GM18511 (cell line): Measurements from ENCODE around the gene ACE.
"Not testable (repeated sequence)": the region's sequence is repeated elsewhere in the genome, so short reads cannot be mapped to it uniquely, and the experiment has no call there.

Experiments used
- ATAC-seq: cut with Tn5 transposase; IDR thresholded peaks from one replicate; pipeline ENCODE4 v1.9.1; 2021; ENCODE audit warnings: mild to moderate bottlenecking, moderate library complexity; ENCODE audit not compliant: unreplicated experiment

Gene ACE

DNA sequence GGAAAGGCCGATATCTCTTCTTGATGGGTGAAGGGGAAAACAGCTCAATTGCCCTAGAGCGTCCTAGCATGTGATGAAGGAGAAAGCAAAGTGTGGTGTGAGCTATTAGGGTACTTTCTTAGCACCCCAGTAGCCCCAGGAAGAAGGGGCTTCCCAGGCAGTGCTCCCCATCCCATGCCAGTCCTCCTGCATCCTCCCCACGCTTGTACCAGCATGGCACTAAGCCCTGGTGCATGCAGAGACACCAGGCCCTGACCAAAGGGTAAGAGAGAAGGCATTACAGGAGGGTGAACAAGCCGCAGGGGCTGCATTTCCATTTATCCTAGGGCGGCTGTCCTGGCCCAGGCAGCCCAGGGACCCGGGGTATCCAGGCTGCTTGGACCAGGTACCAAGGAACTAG lies 33.8 kb upstream of the ACE start:
- no peak for ATAC-seq

DNA sequence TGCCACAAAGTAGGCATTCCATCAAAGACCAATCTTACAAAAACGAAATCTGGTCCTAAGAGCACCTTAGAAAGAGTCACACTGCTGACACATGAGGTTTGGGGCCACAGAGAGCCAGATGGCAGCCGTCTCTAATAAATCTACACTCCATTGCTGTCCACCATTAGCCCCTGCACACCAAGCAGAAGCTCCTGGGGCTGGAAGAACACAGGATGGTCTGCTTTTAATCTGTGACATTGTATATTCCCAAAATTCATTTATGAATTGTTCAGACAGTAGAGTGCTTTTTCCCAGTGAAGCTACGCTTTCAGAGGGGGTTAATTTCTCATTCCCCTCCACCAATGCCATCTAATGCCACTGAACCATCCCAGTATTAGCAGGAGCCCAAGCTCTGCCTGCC lies 32.4 kb upstream of the ACE start:
- ATAC-seq: no peak

DNA sequence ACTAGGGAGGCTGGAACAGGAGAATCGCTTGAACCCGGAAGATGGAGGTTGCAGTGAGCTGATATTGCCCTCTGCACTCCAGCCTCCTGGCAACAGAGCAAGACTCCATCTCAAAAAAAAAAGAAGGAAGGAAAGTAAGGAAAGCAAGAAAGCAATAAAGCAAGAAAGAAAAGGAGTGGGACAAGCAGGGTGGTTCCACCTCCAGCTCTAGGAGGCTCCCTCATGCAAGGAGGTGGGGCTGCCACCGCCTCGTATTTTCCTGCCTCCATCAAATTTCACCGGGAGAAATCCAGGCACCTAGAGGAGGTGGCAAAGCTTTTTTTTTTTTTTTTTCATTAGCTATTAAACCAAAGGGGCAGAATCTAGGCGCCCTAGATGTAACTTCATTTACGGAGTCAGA lies 31.8 kb upstream of the ACE start:
- ATAC-seq: no peak

DNA sequence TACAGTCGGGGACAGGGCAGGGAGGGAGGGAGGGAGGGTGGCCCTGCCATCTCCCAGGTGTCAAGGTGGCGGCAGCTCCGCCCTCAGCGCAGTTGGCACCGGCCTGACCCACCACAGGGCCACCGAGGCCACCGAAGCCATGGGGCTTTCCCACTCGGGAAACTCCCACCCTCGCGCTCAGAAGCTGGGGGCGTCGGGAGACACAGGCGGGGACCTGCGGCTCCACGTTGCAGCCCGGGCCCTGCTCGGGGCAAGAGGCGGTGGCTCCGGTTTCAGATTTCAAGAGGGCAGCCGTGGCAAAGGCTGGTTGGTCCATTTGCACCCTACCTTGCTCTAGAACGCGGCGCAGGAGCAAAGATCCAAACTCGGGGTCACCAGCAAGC lies 31.3 kb upstream of the ACE start:
- peak; percentile 24 for ATAC-seq

DNA sequence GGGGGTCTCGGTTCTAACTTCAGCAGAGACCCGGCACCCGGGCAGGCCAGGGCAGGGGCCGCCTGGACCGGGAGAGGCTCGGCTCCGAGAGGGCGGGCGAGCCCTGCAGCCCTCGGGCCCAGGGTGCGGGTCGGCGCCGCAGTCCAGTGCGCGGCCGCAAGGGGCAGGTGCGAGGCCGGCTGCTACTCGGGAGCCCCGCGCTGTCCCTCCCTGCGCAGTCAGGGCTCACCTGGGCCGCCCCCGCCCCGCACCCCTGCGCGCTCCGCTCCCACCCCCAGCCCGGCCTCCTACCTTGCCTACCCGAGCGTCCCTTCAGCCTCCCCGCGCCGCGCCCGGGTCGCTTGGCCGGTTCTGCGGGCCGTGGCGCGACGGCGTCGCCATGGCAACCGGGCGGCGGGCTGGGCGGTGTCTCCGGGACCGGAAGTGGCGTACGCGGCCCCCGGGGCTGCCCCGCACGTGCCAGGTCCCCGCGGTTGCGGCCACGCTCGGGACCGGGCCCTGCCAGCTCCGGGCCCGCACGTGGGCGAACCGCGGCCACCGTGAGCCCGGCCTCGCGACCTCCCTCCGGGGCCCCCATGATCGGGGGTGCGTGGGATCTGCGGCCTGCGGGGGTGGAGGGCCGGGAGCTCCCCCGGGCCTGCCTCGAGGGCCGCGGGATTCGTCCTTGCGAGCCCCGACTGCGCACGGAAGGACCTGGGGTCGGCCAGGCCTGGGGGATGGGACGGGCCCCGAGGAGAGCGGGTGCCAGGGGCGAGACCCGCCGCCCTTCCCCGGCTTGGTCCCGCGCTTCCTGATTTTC lies 30.7 kb upstream of the ACE start, which contains the start of gene CYB561:
TSS of gene CYB561 (minus strand) at position 353 of the 799 bp plus-strand sequence. CDS start 8,759 bp downstream, outside the sequence.
- peak; percentile 79 for ATAC-seq

DNA sequence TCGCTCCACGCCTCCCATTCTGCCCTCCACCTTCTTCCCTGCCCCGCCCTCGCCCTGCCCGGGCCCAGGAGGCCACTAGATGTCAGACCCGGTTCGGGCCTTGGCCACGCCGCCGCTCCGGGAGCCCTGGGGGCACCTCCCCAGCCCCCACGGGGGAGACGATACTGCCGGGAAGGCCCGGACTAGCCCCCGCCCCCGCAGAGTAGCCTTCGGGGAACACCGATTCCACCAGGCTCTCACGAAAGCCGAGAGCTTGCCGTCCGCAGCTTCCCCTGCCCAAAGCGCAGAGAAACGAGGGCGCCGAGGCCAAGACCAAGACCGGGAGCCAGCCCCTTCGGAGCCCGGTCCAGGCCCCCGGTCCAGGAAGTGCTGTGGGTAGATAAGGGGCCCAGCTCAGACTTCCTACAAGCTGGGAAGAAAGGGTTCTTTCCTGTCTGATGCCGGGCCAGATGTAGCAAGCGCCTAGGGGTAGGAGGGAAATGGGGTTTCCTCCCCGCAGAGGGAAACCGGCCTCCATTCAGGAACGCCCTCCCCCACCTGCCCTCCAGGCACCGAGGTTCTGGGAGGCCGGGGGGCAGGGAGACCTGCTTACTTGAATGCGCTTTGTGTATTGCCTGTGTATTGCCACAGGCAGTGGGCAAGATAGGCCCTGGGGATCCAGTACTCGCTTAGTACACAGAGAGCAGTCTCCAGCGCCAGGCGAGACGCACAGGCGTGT lies 29.9 kb upstream of the ACE start:
- ATAC-seq: peak; percentile 30

DNA sequence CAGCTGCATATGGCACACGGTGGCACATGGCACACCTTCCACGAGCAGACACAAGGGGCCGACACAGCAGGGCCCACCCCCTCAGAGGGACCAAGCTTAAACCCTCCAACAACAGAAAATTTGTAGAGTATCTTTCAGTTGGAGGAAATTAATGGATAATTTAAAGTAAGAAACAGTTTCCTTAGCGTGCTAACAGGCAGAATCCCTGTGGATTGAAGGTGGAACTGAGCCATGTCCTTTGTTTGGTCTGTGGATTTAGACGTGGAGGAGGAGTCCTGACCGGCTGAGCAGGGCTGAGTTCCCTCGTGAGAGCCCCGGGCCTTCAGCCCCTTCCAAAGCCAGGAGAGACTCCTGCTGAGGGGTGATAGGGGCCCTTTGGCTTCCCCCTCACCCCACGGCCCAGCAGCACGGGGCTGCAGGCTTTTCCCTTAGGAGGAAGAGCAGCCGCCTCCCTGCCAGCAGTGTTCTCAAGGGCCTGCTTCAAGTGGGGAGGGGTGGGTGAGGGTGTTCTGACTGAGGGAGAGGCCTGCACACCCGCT lies 29.3 kb upstream of the ACE start:
- no peak for ATAC-seq

DNA sequence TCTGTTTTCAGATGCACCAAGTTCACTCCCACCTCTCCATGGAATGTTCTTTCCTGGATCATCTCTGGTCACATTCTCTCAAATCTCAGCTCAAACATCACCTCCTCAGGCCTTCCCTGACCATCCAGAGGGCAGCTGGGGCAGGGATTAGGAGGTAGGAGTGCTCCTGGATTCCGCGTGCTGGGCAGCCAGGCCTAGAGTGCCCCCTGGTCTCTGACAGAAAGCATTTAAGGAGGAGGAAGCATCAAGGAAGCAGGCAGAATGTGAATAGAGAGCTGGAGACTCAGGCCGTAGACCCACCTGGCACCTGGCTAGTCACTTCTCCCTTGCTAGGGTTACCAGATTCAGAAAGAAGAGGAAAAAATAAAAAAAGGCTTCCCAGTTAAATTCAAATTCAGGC lies 28.2 kb upstream of the ACE start:
- no peak for ATAC-seq

DNA sequence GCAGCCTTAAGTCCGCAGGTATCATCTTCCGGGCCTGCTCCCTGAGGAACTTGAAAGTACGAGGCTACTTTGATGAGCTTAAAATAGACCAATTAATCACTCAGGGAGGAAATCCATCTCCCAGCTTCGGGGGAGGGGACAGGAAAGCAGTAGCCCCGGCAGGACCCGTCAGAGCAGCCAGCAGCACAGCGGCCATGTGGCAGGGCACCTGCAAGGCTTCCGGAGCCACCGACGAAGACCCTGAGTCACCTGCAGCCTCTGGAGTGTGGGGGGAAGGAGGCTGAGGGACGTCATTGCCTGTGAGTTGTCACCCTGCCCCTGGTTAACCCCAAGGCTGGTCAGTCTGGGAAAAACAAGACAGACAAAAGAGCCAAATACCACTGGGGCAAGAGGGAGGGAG lies 26.3 kb upstream of the ACE start:
- no peak for ATAC-seq

DNA sequence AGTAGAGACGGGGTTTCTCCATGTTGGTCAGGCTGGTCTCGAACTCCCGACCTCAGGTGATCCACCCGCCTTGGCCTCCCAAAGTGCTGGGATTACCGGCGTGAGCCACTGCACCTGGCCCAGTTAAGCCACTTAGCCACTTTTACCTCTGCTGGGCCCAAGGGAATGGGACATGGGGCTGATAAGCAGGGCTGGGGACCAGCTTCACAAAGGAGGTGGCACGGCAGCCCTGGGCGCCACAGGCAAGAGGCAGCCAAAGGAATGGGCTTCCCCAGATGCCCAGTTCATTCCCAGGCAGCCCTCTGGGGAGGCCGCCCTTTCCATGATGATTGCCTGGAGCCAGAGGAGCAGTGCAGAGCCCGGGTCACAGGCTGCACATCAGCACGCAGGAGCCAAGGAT lies 25.7 kb upstream of the ACE start:
- no peak for ATAC-seq

DNA sequence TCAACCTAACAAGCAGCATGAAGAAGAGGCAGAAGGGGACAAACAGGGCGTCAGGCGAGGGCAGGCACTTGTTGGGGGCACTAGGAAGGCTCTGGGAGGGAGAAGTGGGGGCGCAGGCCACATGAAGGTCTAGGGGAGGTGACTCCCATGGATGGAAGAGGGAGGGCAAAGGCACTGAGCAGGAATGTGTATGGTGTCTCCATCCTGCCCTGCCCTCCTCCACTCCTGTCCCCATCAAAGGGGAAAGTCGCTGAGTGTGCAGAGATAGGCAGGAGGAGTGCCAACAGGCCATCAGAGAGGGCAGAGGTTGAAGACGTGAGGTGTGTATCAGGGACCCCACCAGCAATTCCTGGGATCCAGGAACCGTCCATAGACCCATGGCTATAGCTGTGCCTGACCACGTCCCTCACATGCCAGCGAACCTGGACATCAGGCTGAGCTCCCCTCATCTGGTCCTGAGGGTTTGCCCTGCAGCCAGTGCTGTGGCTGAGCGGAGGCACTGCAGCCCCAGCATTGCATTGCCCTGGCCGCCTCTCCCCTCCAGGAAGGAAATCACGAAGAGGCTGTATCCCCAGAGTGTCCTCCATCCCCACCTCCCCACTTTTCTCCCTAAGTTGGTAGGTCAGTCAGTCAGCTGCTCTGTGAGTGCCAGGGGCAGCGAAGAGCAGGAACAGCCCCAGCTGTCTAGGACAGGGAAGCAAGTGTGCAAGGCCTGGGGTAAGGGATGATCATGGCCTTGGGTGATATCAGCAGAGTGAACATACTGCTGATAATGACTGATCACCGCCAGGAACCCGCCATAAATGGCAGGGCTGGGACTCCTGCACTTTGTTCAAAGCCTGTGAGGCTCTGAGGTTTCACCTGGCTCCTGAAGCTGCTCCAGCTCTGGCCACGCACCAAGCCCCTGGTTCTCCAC lies 24.6 kb upstream of the ACE start:
- no peak for ATAC-seq

DNA sequence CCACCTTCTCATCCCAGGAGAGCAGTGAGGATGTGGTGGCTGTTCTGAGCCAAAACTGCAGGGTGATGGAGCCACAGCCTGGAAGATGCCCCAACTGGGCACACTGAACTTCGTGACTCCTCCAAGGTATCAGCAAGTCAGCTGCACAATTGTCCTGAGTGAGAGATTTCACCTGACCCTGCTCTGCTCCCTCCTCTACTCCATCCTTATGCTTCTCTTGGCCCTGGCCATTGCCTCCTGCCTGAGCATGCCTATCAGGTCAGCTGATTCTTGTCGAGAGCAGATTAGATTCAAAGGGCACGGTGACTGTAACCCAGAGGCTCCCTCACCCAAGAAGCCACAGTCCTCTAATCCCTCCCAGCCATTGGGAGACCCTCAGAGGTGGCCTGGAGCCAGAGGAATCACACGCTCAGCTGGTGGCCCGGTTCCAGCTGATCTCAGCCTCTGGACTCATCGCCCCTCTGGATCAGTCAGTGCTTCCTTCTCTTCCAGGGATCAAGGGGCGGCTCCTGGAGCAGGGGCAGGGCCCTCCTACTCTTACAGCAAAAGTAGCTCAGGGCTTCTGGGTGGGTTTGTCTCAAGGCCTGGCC lies 23.8 kb upstream of the ACE start:
- no peak for ATAC-seq

DNA sequence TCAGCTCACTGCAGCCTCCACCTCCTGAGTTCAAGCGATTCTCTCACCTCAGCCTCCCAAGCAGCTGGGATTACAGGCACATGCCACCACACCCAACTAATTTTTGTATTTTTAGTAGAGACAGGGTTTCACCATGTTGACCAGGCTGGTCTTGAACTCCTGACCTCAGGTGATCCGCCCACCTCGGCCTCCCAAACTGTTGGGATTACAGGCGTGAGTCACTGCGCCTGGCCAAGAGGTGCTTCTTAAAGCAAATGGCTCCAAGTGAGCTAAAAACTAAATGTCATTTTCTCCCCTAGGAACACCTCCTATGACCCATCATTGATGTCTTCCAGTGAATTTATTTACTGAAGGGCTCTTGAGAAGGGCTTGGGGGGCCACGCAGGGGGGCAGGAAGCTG lies 22.5 kb upstream of the ACE start:
- ATAC-seq: not testable (repeated sequence)

DNA sequence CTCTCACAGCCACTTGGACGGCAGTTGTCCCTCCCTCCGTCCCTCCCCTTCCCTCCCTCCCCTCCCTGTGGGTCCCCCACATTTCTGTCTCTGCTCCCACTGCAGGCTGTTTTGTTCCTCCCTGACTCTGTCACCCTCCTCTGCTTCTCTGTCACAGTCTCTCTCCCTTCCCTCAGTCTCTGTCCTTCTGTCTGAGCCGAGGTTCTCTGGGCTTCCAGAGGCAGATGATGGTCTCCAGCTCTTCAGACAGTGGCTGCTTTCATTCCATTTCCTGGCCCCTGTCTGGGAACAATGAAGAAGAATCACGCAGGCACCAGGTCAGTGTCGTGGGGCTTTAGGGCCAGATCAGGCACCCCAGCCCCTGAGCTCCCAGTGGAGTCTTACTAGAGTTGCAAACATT lies 21.9 kb upstream of the ACE start:
- no peak for ATAC-seq

DNA sequence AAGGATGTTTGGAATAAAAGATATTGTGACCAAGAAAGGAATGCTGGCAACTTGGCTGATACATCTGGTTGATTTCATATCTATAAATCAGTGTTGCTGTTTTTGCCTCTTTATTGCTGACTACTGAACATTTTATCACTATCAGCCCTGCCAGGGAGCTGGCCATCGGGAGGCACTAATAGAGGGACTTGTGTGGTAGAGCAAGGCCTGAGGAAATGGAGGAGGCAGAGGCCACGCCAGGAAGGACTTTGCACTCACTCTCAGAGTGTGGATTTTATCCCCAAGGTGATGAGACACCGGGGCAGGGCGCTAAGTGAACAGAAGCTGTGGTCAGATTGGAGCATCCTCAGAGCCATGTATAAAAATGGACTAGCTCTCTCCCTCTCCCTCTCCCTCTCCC lies 21.4 kb upstream of the ACE start:
- no peak for ATAC-seq

DNA sequence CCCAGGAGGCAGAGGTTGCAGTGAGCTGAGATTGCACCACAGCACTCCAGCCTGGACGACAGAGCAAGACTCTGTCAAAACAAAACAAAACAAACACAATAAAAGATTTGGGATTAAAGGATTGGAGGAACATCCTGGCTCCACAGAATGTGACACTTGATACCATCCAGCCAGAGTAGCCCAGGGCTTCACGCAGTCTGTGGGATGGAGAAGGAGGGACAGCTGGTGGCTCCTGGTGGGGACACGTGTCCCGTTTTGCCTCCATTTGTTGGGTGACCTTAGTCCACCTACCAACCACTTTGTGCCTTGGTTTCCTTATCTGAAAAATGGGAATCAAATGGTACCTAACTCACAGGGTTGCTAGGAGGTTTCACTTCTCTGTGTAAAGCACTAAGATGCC lies 18.4 kb upstream of the ACE start:
- no peak for ATAC-seq

DNA sequence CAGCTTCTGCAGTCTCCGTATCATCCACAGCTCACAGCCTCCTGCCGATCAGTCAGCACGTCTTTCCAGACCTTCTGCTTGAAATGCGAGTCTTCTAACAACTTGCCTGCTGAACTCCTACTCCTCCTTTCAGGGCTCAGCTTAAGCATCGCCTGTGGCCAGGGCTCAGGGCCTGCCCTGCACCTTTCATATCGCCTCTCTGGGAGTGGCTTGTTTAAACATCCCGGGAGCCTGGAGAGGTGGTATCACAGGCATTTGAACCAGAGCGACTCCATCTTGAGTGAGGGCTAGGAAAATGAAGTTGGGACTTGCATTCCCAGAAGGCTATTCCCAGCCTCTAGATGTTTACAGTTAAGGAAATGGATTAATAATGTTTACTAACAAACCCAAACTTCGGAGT lies 16.8 kb upstream of the ACE start:
- ATAC-seq: no peak

DNA sequence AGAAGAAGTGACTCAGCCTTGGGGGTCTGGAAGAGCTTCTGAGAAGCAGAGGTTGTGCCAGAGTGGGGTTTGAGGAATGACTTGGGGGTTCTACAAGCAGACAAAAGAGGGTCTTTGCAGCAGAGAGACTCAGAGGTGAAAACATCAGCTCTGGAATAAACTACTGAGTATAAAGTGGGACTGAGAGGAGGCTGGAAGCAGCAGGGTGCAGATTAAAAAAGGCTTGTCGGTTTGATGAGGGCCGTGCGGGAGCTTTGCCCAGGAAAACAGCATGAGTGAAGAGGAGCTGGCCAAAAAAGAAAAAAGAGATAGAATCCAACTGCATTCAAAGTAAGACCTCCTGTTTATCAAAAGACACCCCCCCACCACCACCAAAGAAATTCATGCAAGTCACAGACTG lies 13.1 kb upstream of the ACE start:
- no peak for ATAC-seq

DNA sequence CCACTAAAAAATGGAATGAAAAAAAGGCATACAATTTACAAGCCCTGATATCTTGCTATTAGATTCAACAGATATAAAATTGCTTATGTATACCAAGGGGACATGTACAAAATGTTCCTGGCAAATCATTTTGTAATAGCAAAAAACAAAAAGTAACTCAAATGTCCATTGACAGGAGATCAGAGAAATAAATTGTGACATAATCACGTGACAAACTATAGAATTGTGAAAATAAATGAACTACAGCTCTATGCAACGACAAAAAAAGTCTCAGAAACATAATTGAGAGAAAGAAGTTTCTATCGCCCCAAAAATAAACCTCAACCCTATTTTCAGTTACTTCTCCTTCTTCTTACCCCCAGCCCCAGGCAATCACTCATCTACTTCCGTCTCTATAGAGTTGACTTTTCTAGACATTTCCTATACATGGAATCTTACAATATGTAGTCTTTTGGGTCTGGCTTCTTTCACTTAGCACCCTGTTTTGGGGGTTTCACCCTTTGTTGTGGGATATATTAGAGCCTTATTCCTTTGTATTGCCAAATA lies 12.1 kb upstream of the ACE start:
- ATAC-seq: no peak

DNA sequence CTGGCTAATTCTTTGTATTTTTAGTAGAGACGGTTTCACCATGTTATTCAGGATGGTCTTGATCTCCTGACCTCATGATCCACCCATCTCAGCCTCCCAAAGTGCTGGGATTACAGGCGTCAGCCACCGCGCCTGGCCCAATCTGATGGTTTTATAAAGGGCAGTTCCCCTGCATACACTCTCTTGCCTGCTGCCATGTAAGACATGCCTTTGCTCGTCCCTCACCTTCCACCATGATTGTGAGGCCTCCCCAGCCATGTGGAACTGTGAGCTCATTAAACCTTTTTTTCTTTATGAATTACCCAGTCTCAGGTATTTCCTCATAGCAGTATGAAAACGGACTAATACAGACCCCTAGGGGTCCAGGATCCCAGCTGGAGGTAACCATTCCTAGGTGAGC lies 8.8 kb upstream of the ACE start:
- not testable (repeated sequence) for ATAC-seq

DNA sequence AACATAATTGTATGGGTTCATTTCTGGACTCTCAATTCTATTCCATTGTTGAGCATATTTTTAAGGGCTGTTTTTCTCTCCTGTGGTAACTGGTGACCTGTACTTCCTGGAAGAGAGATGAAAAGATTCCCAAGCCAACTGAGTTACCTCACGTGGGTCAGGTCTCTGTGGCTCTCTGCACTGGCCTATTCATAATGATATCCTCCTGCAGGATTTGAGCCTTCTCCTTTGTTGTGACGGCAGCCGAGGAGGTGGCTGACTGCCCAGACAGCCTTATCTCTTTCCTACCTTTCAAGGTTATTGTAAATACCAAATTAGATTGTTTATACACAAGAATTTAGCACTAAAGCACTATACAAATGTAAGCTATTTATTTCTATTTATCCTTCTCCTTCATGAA lies 2.7 kb upstream of the ACE start:
- no peak for ATAC-seq
